Dermis microvascular lymphatic vessel endothelial cell (primary cell): ENCODE data around the gene MAPKAPK5. TPM values are rescaled to one million over a fixed set of nuclear protein-coding genes. Genes with fewer than 3 reads are reported as not detected.
"Not testable (repeated sequence)": the region's sequence is repeated elsewhere in the genome, so short reads cannot be mapped to it uniquely, and the experiment has no call there.

Source experiments
- DNase-seq, 2 donors: peaks; one replicate each; pipeline versions ENCODE4 v3.0.0 to v3.0.0-alpha.2; 2010; ENCODE audit warnings: low read depth in 2 of 2
- total RNA-seq: library from RNA; depleted of rRNA; stranded (reverse); fragments of >200 nt; gene quantifications from 2 replicates; pipeline ENCODE4 v1.2.1, GENCODE V29; 2014

The MAPKAPK5 gene
- total RNA-seq, 1 donor from 2014 or later: 17.8 TPM

DNA sequence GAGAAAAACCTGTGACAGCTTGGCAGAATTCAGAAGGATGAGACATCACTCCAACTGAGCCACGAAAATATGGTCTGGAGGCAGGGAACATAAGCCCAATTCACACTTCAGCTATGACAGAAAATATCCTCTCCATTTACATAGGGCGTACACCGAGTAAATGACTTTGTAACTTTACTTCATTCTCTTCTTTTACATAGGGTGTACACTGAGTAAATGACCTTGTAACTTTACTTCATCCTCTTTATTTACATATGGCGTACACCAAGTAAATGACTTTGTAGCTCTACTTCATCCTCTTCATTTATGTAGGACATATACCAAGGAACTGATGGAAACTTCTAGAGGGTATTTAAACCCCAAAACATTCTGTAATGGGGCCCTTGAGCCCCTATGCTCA lies 14.1 kb upstream of the MAPKAPK5 start:
- DNase-seq: no peak

DNA sequence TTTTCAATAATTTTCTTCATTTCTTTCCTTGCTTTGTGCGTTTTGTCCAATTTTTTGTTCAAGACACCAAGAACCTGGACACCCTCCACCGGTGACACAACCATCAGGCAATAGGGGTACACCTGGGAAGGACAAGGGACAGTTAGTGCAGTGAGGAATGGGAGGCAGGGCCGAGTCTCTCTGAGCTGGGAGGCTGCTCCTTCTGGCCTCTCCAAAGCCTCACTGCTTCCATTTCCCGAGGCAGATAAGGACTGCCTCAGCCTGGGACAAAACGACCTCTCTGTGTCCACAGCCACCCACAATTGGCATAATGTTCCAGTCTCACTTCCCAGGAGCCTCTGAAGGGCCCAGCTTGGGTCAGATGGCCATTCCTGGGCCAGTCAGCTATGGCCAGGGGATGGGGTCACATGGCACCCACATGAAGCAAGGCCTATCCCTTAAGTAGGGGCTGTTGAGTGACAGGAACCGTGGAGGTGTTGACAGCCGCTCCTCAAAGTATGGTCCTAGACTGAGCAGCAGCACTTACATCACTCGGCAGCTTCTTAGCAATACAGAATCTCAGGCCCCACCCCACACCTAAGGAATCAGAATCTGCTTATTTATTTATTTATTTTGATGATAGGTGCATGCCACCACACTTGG lies 13.6 kb upstream of the MAPKAPK5 start:
- no peak for DNase-seq

DNA sequence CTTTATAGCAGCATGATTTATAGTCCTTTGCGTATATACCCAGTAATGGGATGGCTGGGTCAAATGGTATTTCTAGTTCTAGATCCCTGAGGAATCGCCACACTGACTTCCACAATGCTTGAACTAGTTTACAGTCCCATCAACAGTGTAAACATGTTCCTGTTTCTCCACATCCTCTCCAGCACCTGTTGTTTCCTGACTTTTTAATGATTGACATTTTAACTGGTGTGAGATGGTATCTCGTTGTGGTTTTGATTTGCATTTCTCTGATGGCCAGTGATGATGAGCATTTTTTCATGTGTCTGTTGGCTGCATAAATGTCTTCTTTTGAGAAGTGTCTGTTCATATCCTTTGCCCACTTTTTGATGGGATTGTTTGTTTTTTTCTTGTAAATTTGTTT lies 12.4 kb upstream of the MAPKAPK5 start:
- not testable (repeated sequence) for DNase-seq

DNA sequence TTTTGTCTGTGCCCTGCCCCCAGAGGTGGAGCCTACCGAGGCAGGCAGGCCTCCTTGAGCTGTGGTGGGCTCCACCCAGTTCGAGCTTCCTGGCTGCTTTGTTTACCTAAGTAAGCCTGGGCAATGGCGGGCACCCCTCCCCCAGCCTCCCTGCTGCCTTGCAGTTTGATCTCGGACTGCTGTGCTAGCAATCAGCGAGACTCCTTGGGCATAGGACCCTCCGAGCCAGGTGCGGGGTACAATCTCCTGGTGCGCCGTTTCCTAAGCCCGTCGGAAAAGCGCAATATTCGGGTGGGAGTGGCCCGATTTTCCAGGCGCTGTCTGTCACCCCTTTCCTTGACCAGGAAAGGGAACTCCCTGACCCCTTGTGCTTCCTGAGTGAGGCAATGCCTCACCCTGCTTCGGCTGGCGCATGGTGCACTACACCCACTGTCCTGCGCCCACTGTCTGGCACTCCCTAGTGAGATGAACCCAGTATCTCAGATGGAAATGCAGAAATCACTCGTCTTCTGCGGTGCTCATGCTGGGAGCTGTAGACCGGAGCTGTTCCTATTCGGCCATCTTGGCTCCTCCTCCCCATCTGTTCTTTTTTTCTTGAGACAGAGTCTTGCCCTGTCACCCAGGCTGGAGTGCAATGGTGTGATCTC lies 7.2 kb upstream of the MAPKAPK5 start:
- DNase-seq: not testable (repeated sequence)

DNA sequence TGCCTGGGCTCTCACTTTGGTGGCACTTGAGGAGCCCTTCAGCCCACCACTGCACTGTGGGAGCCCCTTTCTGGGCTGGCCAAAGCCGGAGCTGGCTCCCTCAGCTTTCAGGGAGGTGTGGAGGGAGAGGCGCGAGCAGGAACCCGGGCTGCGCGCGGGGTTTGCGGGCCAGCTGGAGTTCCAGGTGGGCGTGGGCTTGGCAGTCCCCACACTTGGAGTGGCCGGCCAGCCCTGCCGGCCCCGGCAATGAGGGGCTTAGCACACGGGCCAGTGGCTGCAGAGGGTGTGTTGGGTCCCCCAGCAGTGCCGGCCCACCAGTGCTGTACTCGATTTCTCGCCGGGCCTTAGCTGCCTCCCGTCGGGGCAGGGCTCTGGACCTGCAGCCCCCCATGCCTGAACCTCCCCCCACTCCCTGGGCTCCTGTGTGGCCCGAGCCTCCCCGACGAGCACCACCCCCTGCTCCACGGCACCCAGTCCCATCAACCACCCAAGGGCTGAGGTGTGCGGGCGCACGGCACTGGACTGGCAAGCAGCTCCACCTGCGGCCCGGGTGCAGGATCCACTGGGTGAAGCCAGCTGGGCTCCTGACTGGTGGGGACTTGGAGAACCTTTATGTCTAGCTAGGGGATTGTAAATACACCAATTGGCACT lies 6.4 kb upstream of the MAPKAPK5 start:
- not testable (repeated sequence) for DNase-seq

DNA sequence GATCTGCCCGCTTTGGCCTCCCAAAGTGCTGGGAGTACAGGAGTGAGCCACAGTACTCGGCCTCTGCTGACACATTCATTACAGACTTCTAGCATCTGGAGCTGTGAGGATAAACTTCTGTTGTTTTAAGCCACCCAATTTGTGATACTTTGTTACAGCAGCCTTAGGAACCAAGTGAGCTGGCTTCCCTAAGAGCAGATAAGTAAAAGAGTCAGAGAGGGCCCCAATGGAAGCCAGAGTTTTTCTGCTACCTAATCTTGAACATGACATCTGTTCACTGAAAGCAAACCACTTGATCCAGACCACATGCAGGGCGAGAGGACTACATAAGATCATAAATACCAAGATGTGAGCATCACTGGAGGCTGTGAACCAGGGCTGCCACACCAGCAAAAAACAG lies 3.7 kb upstream of the MAPKAPK5 start:
- DNase-seq: no peak

DNA sequence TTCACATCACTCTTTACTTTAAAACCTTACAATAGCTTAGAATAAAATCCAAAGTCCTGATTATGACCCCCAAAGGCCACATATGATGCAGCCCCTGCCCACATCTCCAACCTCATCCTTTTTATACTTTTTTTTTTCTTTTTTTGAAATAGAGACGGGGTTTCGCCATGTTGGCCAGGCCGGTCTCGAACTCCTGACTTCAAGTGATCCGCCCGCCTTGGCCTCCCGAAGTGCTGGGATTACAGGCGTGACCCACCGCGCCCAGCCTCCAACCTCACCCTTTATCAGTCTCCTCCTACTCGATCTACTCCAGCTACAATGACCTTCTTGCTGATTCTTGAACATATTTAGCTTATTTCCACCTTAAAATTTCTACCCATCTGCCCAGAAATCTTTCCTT lies 1.2 kb upstream of the MAPKAPK5 start:
- no peak for DNase-seq

DNA sequence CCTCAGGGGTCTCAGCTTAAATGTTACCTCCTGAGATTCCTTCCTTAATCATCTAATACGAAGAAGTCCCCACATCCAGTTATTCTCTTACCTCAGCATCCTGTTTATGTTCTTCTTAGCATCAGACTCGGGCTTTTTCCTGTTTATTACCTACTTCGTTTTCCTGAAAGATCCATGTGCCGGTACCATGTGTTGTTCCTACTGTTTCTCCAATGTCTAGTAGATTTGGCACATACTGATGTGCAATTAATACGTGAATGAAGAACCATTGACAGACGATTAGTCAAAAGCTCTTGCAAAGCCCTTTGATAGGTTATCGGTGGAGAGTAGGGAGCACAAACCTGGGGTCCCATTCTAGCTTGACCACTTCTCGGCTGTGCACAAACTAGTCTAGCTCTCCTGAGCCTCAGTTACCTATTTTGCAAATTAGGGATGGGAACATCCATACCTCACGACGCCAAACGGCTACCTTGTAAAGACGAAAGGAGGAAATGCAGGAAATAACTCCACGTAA lies 735 bp upstream of the MAPKAPK5 start:
- peak in 1 of 2 donors; percentile 45 for DNase-seq

DNA sequence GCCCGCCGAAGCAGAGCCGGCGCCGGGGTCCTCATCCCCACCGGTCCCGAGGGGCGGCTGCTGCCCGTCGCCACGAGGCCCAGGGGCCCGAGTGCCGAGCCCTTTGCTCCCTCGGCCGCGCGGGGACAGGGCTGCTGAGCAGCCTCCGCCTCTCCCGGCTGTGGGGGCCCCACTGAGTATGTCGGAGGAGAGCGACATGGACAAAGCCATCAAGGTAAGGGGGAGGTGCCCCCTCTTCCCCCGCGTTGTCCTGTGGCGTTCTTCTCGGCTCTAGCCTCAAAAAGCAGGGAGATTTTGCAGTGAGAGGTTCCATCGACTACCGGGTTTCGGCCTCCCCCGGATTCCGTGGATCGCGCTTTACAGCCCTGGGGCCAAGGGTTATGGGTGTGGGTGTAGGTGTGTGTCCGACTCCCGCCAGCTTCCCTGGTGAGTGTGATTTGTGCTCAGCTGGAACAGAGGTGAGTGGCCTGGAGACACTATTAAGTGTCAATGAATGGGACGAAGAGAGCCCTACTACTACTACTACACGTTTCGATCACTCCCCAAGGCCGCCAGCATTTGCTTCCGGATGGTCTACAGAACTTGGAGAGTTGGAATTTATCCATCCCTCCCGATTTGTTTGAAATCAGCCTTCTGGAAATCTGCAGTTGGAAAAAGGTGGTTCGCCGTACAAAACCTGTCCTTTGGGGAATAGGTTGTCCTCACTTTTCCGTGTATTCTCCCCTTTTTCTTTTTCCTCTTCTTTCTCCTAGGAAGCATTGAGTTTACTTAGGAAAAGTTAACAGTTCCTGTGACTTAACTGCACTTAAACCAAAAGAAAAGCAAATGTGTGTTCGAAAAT lies 748 bp downstream of the MAPKAPK5 start:
- peak in 1 of 2 donors; percentile 29 for DNase-seq

DNA sequence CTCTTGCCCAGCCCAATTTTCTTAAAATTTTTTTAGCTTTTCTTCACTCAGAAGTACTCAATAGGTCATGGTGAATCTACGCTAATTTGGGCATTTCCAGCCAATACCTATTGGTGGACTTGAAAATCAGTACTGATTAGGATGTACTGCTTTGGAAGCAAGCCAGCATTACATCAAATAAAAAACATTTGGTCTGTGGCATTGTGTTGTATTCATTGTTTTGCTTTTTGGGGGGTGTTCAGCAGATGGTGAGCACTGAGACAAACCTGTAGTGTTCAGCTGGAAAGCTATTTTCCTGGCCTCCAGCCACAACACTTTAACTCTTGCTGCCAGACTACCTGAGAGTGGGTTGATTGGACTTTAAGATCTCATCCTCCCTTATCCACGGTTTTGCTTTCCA lies 4.0 kb downstream of the MAPKAPK5 start:
- peak; percentile 35 to 70 for DNase-seq

DNA sequence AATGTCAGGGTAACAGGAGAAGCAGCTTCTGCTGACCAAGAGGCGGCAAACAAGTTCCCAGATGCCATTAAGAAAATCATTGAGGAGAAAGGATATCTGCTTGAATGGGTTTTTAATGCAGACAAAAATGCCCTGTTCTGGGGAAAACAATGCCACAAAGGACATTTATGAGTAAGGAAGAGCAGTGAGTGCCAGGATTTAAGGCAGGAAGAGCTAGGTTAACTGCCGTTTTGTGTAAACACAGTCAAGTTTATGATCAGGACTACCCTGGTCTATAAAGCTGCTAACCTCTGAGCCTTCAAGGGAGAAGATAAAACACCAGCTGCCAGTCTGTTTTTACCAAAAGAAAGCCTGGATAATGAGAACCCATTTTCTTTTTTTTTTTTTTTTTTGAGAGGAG lies 8.5 kb downstream of the MAPKAPK5 start:
- peak in 1 of 2 donors; percentile 45 for DNase-seq

DNA sequence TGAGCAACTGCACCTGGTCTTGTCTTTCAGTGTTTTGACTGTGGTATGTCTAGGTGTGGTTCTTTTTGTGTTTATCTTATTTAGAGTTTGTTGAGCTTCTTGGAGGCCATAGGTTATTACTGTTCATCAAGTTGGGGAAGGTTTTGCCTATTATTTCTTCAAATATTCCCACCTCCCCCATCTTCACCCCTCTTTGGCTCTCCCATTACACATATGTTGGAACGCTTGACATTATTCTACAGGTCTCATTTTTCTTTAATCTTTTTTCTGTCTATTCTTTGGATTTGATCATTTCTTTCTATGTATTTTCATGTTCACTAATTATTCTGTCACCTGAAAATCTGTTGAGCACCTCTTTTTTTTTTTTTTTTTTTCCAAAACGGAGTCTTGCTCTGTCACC lies 16.2 kb downstream of the MAPKAPK5 start:
- no peak for DNase-seq

DNA sequence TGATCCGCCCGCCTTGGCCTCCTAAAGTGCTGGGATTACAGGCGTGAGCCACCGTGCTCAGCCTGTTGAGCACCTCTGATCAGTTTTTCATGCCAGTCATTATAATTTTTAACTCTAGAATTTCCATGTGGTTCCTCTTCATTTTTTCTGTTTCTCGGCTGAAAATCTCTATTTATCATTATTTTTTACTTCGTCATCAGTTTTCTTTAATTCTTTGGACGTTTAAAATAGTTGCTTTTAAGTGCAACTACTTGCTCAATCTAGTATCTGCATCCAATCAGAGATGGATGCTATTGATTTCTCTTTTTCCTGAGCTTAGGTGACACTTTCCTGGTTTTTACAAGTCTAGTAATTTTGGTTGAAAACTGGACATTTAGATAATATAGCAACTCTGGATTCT lies 16.8 kb downstream of the MAPKAPK5 start:
- DNase-seq: no peak

DNA sequence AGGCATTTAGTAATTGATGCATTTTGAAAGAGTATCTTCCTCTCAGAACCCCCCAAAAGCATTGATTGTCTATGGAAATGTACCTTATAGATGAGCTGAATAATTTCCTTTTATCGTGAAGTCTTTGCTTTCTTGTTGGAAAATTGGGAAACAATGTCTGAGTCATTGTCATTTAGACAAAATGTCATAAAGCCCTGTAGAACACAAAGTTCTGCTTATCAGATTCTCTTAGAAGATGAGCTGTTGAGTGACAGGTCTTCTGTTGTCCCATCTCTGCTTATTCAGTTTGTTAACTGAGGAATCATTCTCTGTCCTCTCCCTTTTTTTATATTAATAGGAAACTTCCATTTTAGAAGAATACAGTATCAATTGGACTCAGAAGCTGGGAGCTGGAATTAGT lies 22.9 kb downstream of the MAPKAPK5 start:
- no peak for DNase-seq

DNA sequence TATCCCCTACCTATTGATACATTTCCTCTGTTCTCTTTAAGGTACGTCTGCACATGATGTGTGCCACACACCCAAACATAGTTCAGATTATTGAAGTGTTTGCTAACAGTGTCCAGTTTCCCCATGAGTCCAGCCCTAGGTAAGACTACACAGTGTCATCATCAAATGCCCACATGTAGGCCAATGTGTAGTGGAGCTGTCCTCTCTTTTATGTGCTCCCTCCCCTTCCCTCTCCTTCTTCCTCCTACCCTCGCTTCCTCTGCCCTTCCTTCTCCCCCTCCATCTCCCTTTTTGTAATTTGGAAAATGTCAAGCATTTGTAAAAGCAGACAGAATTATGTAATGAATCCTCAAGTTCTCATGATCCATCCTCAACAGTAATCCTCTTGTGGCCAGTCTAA lies 25.5 kb downstream of the MAPKAPK5 start:
- no peak for DNase-seq

DNA sequence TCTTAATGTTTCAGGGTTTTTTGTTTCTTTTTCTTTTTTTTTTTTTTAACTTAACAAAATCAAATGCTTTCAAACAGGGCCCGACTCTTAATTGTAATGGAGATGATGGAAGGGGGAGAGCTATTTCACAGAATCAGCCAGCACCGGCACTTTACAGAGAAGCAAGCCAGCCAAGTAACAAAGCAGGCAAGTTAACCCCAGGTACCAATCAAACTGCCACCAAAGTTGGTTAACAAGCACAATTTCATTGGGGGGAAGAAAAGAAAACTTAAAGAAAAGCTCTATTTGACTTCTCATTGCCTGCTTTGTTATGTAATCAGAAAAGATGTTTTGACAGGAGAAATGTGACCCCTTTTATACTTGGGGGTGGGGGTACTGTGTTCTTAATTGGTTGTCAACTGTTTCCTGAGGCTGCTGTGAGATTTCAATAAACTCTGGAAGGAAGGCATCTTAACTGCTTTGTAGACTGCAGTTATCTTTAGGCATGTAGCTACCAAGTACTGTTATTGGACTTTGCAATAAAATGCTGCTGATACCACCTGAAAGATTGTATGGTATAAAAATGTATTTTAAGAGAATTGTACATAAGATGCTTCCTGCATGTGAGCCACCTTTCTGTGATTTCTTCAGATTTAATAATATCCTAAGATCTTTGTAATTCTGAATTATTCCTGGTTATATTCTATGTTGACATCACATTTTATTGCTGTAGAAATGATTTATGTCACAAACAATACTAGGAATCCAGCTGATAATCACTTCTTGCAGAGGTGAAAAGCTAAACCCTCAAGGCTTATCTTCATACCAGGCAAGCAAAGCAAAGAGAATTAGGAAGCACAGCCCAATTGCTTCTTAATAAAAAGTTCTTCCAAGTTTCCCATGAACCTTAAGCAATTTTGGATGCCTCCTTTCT lies 26.9 kb downstream of the MAPKAPK5 start:
- DNase-seq: no peak

DNA sequence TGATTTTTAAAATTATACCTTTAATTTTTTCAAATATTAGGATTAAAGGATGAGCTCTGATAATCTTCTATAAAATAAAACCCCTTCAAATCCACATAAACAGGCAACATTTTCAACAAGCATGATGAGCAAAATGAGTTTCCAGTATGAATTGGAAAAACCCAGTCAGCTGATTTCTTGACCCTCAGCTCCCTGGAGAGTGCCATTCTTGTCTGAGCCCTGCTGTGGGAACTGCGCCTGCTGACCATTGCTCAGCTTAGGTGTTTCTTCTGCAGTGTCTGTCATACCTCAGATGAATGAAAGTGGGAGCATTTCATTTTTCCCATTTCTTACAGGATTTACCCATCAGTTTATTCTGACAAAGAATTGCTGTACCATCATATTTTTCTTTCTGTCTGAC lies 27.6 kb downstream of the MAPKAPK5 start:
- no peak for DNase-seq

DNA sequence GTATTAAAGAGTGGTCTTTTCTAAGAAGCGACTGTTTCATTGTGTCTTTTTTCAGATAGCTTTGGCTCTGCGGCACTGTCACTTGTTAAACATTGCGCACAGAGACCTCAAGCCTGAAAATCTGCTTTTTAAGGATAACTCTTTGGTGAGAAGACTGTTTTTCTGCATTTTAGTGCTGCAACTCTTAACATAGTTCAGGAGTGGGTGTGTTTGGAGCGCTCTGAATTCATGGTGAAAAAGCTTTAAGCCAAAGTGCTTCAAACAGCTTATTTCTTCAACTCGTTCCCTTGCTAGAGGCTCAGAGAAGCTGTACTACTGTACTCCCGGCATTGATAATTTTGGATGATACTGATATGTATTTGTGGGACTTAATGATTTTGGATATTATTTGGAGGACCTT lies 28.2 kb downstream of the MAPKAPK5 start:
- no peak for DNase-seq

DNA sequence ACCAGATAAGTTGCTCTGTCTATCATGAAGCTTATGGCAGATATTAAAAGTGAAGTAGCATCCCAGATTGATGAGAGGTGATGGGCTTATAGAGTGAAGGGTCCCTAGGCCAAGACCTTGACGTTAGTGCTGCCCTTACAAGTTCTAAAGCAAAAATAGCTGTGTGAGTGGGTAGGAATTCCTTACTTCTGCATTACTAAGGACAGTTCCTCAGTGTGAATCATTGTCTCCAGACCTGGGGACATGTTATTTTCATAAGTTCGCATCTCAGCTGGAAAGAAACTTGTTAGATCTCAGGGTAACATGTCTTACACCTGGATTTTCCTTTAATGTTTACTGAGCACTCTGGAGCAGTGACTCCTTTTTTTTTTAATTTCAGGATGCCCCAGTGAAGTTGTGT lies 28.7 kb downstream of the MAPKAPK5 start:
- DNase-seq: no peak

DNA sequence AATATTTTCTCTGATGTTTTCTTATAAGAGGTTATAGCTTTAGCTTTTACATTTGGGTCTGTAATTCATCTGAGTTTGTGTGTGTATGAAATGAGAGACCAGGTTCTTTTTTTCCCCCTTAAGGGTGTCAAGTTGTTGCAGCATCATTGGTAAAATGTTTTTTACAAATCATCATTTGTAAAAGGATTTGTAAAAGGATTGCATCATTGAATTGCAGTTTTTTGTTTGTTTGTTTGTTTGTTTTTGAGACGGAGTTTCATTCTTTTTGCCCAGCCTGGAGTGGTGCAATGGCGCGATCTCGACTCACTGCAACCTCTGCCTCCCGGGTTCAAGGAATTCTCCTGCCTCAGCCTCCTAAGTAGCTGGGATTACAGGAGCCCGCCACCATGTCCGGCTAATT lies 31.1 kb downstream of the MAPKAPK5 start:
- no peak for DNase-seq

DNA sequence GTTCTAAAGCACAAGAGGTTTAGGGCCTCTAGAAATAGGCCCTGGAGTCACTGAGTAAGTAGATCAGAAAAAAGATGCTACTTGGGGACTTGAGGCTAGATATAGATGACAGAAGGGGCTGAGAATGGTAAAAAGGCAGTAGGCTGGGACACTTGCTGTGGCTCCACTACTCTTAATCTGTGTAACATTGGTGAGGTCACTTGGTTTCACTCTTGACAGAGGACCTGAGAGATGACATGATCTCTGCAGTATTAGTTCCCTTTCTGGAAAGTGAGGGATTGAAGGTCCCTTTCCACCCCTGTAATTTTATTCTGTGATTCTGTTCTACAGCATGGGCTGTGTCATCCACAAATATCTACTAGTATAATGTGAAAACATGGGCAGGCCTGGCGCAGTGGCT lies 39.7 kb downstream of the MAPKAPK5 start:
- DNase-seq: no peak
